Measurements from ENCODE around the gene PTPRB. TPM values are rescaled to one million over a fixed set of nuclear protein-coding genes. Genes with fewer than 3 reads are reported as not detected.

Gene PTPRB
- polyA plus RNA-seq, 3 donors = not detected

GRCh38 chr12:70577283-70577634, 60.0 kb downstream of the PTPRB start:
- intact Hi-C loops (cut with micrococcal nuclease) = loop anchor here (2.0 to 10.0 kb wide), 3 partner anchors 672 to 700 kb away; no protein-coding TSS in a partner anchor
- Mint-ChIP-seq H3K27me3 (ENCODE audit: low read depth in 3 of 3) (no peaks in the 10 kb centered on the region), H3K9me3 (no peaks in the 10 kb centered on the region), H3K27ac (no peak overlapping the region), H3K4me1 (no peaks in the 10 kb centered on the region), H3K36me3 (no peaks in the 10 kb centered on the region), H3K4me3 (no peak overlapping the region)
- Histone ChIP-seq H4K20me1 (ENCODE audit: insufficient read depth, low read length) (no peaks in the 10 kb centered on the region), H2AFZ (ENCODE audit: insufficient read depth, low read depth, low read length, poor library complexity, severe bottlenecking) (no peak overlapping the region), H3K4me2 (replicated peaks; ENCODE audit: extremely low read depth, low read length, poor library complexity, severe bottlenecking) (no peak overlapping the region), H3K27me3 (ENCODE audit: control insufficient read depth in 2 of 2, insufficient read depth in 2 of 2, low read length in 2 of 2) (no peaks in the 10 kb centered on the region), H3K4me3 (replicated peaks in 1 of 3; ENCODE audit: low read depth in 2 of 3, low read length in 3 of 3) (no peak overlapping the region), H3K4me1 (ENCODE audit: control insufficient read depth in 1 of 2, insufficient read depth in 2 of 2, low read length in 2 of 2) (no peaks in the 10 kb centered on the region), H3K36me3 (replicated peaks in 1 of 2; ENCODE audit: control insufficient read depth in 1 of 2, insufficient read depth in 2 of 2, low read length in 2 of 2) (no peaks in the 10 kb centered on the region), H3K79me2 (ENCODE audit: insufficient read depth, low read length) (no peaks in the 10 kb centered on the region), H3K27ac (ENCODE audit: low read depth in 1 of 2, low read length in 2 of 2) (no peak overlapping the region), H3K9ac (ENCODE audit: insufficient read depth, low read length, poor library complexity, severe bottlenecking) (no peak overlapping the region), H3K9me3 (replicated peaks in 1 of 2; ENCODE audit: control insufficient read depth in 1 of 2, insufficient read depth in 1 of 2, low read length in 2 of 2) (no peaks in the 10 kb centered on the region)
- TF ChIP-seq, protein P1, sequence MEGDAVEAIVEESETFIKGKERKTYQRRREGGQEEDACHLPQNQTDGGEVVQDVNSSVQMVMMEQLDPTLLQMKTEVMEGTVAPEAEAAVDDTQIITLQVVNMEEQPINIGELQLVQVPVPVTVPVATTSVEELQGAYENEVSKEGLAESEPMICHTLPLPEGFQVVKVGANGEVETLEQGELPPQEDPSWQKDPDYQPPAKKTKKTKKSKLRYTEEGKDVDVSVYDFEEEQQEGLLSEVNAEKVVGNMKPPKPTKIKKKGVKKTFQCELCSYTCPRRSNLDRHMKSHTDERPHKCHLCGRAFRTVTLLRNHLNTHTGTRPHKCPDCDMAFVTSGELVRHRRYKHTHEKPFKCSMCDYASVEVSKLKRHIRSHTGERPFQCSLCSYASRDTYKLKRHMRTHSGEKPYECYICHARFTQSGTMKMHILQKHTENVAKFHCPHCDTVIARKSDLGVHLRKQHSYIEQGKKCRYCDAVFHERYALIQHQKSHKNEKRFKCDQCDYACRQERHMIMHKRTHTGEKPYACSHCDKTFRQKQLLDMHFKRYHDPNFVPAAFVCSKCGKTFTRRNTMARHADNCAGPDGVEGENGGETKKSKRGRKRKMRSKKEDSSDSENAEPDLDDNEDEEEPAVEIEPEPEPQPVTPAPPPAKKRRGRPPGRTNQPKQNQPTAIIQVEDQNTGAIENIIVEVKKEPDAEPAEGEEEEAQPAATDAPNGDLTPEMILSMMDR (IDR thresholded peaks at IDR 0.05) = peak; percentile 20
- no peak for DNase-seq
- WGBS (ENCODE audit: insufficient coverage) = no CpG with 5 or more reads among the region's 3 CpGs

DNA sequence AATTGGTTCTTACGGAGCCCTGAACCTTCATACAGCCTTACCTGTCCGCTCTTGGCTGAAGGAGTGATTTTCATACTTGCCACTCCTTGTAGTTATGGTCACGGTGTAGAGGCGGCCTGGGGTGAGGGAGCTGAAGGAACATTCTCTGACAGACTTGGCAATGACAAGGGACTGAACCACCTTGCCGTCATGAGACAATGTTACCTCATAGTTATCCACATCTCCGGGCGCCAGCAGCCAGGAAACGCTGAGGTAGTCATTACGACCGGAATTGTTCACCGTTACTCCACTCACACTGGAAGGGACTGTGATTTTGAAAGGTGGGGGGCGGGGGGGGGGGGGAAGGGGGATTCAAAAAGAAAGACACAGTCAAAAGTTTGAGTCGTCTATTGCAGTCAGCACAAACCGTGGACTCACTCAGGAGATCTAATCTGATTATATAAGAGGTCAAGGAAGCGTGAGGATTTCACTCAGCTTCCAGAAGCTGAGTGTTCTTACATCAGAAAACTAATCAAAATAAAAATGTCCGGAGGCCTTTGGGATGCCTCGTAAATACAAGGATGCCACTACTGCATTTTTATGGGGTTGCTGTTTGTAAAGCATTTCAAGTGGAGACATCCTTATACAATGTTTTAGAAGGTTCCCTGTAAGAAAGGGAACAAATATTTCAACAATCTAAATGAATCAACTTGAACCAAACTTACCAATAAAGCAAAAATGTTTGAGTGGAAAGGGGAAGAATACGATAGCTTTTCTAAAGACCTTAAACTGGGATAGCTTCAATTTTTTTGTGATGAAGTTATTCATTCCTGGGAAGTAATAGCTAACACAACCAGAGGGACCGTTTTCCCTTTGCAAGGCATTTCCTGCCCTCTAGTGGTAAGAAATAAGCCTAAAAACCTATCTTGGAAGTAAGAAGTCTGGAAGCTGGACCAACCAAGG, 60.6 kb downstream of the PTPRB start:
- Mint-ChIP-seq H3K4me1 (no peaks in the 10 kb centered on the region), H3K27ac (no peak overlapping the region), H3K4me3 (no peak overlapping the region), H3K27me3 (ENCODE audit: low read depth in 3 of 3) (no peaks in the 10 kb centered on the region), H3K36me3 (no peaks in the 10 kb centered on the region), H3K9me3 (no peaks in the 10 kb centered on the region)
- no peaks in the 10 kb centered on the region for H3K4me1 ChIP-seq (ENCODE audit: control insufficient read depth in 1 of 2, insufficient read depth in 2 of 2, low read length in 2 of 2)
- H3K9ac ChIP-seq (ENCODE audit: insufficient read depth, low read length, poor library complexity, severe bottlenecking) = no peak overlapping the region
- H3K9me3 ChIP-seq (replicated peaks in 1 of 2; ENCODE audit: control insufficient read depth in 1 of 2, insufficient read depth in 1 of 2, low read length in 2 of 2) = no peaks in the 10 kb centered on the region
- no peaks in the 10 kb centered on the region for H4K20me1 ChIP-seq (ENCODE audit: insufficient read depth, low read length)
- H3K4me2 ChIP-seq (replicated peaks; ENCODE audit: extremely low read depth, low read length, poor library complexity, severe bottlenecking) = no peak overlapping the region
- TF ChIP-seq, protein P1 (IDR thresholded peaks at IDR 0.05) = peak; percentile 78
- H3K27ac ChIP-seq (ENCODE audit: low read depth in 1 of 2, low read length in 2 of 2) = no peak overlapping the region
- DNase-seq = peak; percentile 21 to 47 (median 40)
- H3K27me3 ChIP-seq (ENCODE audit: control insufficient read depth in 2 of 2, insufficient read depth in 2 of 2, low read length in 2 of 2) = no peaks in the 10 kb centered on the region
- no peak overlapping the region for H3K4me3 ChIP-seq (replicated peaks in 1 of 3; ENCODE audit: low read depth in 2 of 3, low read length in 3 of 3)
- no CpG with 5 or more reads among the region's 19 CpGs for WGBS (ENCODE audit: insufficient coverage)
- no peaks in the 10 kb centered on the region for H3K79me2 ChIP-seq (ENCODE audit: insufficient read depth, low read length)
- H2AFZ ChIP-seq (ENCODE audit: insufficient read depth, low read depth, low read length, poor library complexity, severe bottlenecking) = no peak overlapping the region
- intact Hi-C loops (cut with micrococcal nuclease) = loop anchor here (2.0 to 10.0 kb wide), 3 partner anchors 672 to 699 kb away; no protein-coding TSS in a partner anchor
- no peaks in the 10 kb centered on the region for H3K36me3 ChIP-seq (replicated peaks in 1 of 2; ENCODE audit: control insufficient read depth in 1 of 2, insufficient read depth in 2 of 2, low read length in 2 of 2)
